ENCODE data around the gene CD44. TPM values are rescaled to one million over a fixed set of nuclear protein-coding genes. Genes with fewer than 3 reads are reported as not detected.

The CD44 gene
- total and polyA plus RNA-seq, 10 of the 15 experiments (the other 5 are each of a cell fraction or from before 2014, with no cell fraction given) = 57.1 to 293 (median 120) TPM

GRCh38 chr11:35127619-35128018, 11.4 kb upstream of the CD44 start:
- Histone ChIP-seq H4K20me1 (ENCODE audit: control insufficient read depth, insufficient read depth) (no peaks in the 10 kb centered on the region), H3K79me2 (ENCODE audit: control insufficient read depth, insufficient read depth, low read length) (no peaks in the 10 kb centered on the region), H3K4me1 (ENCODE audit: control insufficient read depth, insufficient read depth, low read length) (peaks cover 52% of the 10 kb centered on the region), H3K36me3 (ENCODE audit: control insufficient read depth in 2 of 2, insufficient read depth in 2 of 2, low read length in 1 of 2) (no peaks in the 10 kb centered on the region), H3K27ac (ENCODE audit: control insufficient read depth, insufficient read depth) (peak overlapping the region; percentile 77), H3K27me3 (replicated peaks in 1 of 2; ENCODE audit: control insufficient read depth in 2 of 2, insufficient read depth in 2 of 2, low read length in 1 of 2) (no peaks in the 10 kb centered on the region), H3K9me3 (replicated peaks; ENCODE audit: control insufficient read depth, insufficient read depth, low read length) (no peaks in the 10 kb centered on the region), H3K4me2 (ENCODE audit: control insufficient read depth, insufficient read depth) (peak overlapping the region; percentile 79), H2AFZ (ENCODE audit: control insufficient read depth, low read depth, low read length) (peak overlapping the region; percentile 59; the same call in 1 of the 2 replicates), H3K4me3 (0 out of 2 replicates have a peak overlapping the region, but pooled peaks have one; percentile 0), H3K9ac (ENCODE audit: control insufficient read depth, insufficient read depth, low read length) (peak overlapping the region; percentile 51)
- 0% methylated on average over 2 of the region's 2 CpGs for WGBS (ENCODE audit: insufficient coverage, insufficient replicate concordance, low lambda C conversion rate, missing lambda C conversion rate)
- in situ Hi-C loops (cut with MboI) = no loop called here
- intact Hi-C loops (cut with micrococcal nuclease; ENCODE audit: unreplicated experiment) = loop anchor here (2.0 kb wide), 2 partner anchors 17 to 115 kb away; no protein-coding TSS in a partner anchor
- ChIA-PET SMC1A (ENCODE audit: uncharacterized antibody, unreplicated experiment) (interaction anchor here (1.1 to 2.7 kb wide), 7 partner anchors 11 to 121 kb away, joined by 3 to 11 read pairs (median 4); partner anchors contain the start of gene CD44), POLR2A (no interaction called here), RAD21 (ENCODE audit: unreplicated experiment) (interaction anchor here (1.1 to 6.7 kb wide), 7 partner anchors 13 to 86 kb away, joined by 3 to 40 read pairs (median 4); partner anchors contain the start of gene CD44), CTCF (interaction anchor here (1.7 to 4.0 kb wide), 3 partner anchors 10 to 37 kb away, joined by 4 to 10 read pairs (median 10); no protein-coding TSS in a partner anchor)
- peak; percentile 73 for TF ChIP-seq JUNB (IDR thresholded peaks at IDR 0.05)
- TF ChIP-seq TCF7 (IDR thresholded peaks at IDR 0.05; ENCODE audit: borderline replicate concordance) = 0 out of 2 replicates have a peak, but pooled peaks have one; percentile 31
- TF ChIP-seq CREM (IDR thresholded peaks at IDR 0.05; ENCODE audit: low read depth) = peak; percentile 53; the same call in 1 of the 2 replicates
- TF ChIP-seq PRDM15 (CRISPR knock-in tag; IDR thresholded peaks at IDR 0.05) = no peak
- TF ChIP-seq ETV6 (conservative IDR thresholded peaks at IDR 0.05 in 1 of 2, IDR thresholded peaks at IDR 0.05 in 1 of 2; ENCODE audit: borderline replicate concordance in 1 of 2, low read depth in 1 of 2) = 0 out of 4 replicates have a peak, but pooled peaks of 1 of the 2 experiments have one; percentile 46
- TF ChIP-seq FOXM1 (IDR thresholded peaks at IDR 0.05; ENCODE audit: low read depth, low read length) = peak; percentile 24; the same call in 1 of the 2 replicates
- no peak for TF ChIP-seq CBX5 (IDR thresholded peaks at IDR 0.05; ENCODE audit: low read depth)
- TF ChIP-seq NFIC (IDR thresholded peaks at IDR 0.05; ENCODE audit: low read depth, low read length) = peak; percentile 15; the same call in 1 of the 2 replicates
- TF ChIP-seq BCL3 (IDR thresholded peaks at IDR 0.05; ENCODE audit: borderline replicate concordance, insufficient read depth, low read depth, low read length, poor library complexity, severe bottlenecking) = peak; percentile 67
- TF ChIP-seq MEF2B (IDR thresholded peaks at IDR 0.05; ENCODE audit: partially characterized antibody, poor library complexity, severe bottlenecking) = peak; percentile 23
- peak; percentile 27; the same call in 1 of the 2 replicates for TF ChIP-seq IRF4 (IDR thresholded peaks at IDR 0.05; ENCODE audit: low read depth, low read length)
- peak; percentile 49; the same call in 1 of the 2 replicates for TF ChIP-seq RUNX3 (IDR thresholded peaks at IDR 0.05; ENCODE audit: low read length)
- TF ChIP-seq SMC3 (IDR thresholded peaks at IDR 0.05; ENCODE audit: borderline replicate concordance, low read length) = peak; percentile 4; the same call in 1 of the 2 replicates
- TF ChIP-seq HDGF (IDR thresholded peaks at IDR 0.05) = no peak
- no peak for DNase-seq (ENCODE audit: low read depth, low spot score)
- ATAC-seq = peak; percentile 46
- no peak for FAIRE-seq
- no TSS peak for BruUV-seq (replicated peaks)

All from GM12878 (cell line).